ENCODE data around the gene NT5C1A.

Gene NT5C1A

DNA sequence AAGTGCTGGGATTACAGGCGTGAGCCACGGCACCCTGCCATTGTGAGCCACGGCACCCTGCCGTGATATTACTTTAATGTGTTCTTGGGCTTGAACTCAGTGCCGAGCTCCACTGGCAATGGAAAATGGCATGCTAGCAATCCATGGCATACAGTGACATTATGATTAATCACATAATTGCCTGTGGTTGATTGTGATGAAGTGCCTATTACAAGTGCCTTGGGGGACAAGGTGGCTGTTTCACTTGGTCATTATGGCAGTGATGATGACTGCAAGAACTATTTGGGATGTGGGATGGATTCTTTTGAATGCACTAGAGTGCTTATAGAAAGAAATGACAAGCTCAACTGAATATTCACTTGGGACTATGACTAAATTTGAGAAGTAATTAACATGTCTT, 41.6 kb upstream of the NT5C1A start:
- no peak overlapping the region for H3K4me2 ChIP-seq (ENCODE audit: low read length)
- H3K4me1 ChIP-seq = no peaks in the 10 kb centered on the region
- H3K79me2 ChIP-seq = no peaks in the 10 kb centered on the region
- no peak overlapping the region for H2AFZ ChIP-seq
- no peaks in the 10 kb centered on the region for H3K36me3 ChIP-seq (ENCODE audit: control insufficient read depth, insufficient read depth, low read length)
- no peak overlapping the region for H3K4me3 ChIP-seq (ENCODE audit: low read depth, low read length)
- H3K27ac ChIP-seq = no peak overlapping the region
- no peaks in the 10 kb centered on the region for H3K9me3 ChIP-seq (ENCODE audit: control insufficient read depth, low read length)
- H3K27me3 ChIP-seq (ENCODE audit: control insufficient read depth, insufficient read depth, low read length) = no peaks in the 10 kb centered on the region
- TF ChIP-seq, protein P1, sequence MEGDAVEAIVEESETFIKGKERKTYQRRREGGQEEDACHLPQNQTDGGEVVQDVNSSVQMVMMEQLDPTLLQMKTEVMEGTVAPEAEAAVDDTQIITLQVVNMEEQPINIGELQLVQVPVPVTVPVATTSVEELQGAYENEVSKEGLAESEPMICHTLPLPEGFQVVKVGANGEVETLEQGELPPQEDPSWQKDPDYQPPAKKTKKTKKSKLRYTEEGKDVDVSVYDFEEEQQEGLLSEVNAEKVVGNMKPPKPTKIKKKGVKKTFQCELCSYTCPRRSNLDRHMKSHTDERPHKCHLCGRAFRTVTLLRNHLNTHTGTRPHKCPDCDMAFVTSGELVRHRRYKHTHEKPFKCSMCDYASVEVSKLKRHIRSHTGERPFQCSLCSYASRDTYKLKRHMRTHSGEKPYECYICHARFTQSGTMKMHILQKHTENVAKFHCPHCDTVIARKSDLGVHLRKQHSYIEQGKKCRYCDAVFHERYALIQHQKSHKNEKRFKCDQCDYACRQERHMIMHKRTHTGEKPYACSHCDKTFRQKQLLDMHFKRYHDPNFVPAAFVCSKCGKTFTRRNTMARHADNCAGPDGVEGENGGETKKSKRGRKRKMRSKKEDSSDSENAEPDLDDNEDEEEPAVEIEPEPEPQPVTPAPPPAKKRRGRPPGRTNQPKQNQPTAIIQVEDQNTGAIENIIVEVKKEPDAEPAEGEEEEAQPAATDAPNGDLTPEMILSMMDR (IDR thresholded peaks at IDR 0.05) = no peak
- H3K9ac ChIP-seq = no peak overlapping the region

DNA sequence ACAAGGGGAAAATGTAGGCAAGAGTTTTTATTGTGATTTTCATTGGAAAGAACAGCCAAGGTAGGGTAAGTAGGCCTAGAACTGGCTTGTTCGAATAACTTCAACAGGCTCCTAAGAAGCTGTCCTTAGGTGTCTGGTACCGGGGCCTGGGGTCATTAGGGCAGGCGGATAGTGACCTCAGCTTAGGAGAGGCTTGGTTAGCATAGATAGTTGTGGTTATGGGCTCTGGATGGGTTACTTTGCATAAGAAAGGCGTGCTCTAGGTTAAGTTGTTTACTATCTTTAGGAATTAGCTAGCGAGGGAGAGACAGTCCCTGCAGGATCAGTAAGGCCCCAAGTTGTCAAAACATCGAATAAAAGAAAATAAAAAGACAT, 40.0 kb upstream of the NT5C1A start:
- no peaks in the 10 kb centered on the region for H3K79me2 ChIP-seq
- H3K4me2 ChIP-seq (ENCODE audit: low read length) = no peak overlapping the region
- H2AFZ ChIP-seq = no peak overlapping the region
- H3K9ac ChIP-seq = no peak overlapping the region
- TF ChIP-seq, protein P1 (IDR thresholded peaks at IDR 0.05) = no peak
- H3K4me3 ChIP-seq (ENCODE audit: low read depth, low read length) = no peak overlapping the region
- no peaks in the 10 kb centered on the region for H3K27me3 ChIP-seq (ENCODE audit: control insufficient read depth, insufficient read depth, low read length)
- no peaks in the 10 kb centered on the region for H3K9me3 ChIP-seq (ENCODE audit: control insufficient read depth, low read length)
- no peak overlapping the region for H3K27ac ChIP-seq
- no peaks in the 10 kb centered on the region for H3K4me1 ChIP-seq
- H3K36me3 ChIP-seq (ENCODE audit: control insufficient read depth, insufficient read depth, low read length) = no peaks in the 10 kb centered on the region

DNA sequence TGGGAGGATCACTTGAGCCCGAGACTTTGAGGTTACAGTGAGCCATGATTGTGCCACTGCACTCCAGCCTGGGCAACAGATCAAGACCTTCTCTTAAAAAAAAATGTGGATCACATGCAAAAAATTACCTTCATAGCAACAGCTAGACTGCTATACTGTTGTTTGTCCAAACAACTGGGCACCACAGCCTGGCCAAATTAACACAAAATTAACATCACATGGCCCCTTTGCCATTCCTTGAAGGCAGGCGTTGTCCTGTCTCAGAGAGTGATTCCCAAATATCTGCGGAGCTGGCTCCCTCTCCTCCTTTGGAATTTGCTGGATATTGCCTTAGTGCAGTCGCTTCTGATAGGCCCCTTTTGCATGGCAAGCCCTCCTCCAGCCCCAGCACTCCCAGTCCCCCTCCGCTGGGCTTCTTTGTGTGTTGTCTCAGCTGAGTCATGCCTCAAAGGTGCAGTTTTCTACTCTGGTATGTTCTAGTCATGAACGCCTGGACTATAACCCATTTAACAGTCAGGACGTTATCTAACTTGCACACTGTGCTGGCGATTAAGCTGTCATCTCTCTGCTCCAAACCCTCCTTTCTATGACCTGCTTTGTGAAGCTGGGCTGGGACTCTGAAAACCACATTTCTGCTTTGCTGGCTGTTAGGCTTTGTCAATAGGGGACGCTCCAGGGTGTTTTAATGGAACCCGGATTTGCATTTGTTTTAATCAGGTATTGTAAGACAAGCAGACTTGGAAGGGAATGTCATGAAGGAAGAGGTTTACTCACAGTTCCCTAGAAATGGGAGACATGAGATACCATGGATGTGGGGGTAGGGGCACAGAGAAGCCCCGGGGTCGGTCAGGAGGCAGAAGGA, 39.4 kb upstream of the NT5C1A start:
- no peaks in the 10 kb centered on the region for H3K27me3 ChIP-seq (ENCODE audit: control insufficient read depth, insufficient read depth, low read length)

DNA sequence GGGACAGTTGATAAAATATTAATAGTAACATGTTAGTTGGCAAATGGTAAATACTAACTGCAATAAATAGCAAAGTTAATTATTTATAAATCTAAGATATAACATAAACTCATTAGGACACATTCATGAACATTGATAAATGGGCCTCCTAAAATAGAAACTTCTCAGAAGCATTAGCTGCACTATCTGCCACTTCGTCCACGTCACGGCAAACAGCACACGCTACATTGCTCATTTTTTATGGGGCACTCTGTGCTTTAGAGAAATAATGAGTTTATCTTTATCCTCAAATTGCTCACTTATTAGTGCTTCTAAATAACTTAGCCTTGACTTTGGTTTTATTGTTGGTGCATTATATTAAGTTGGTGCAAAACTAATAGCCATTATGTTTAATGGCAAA, 35.6 kb upstream of the NT5C1A start:
- H3K9me3 ChIP-seq (ENCODE audit: control insufficient read depth, low read length) = no peaks in the 10 kb centered on the region
- H3K36me3 ChIP-seq (ENCODE audit: control insufficient read depth, insufficient read depth, low read length) = no peaks in the 10 kb centered on the region
- no peak overlapping the region for H3K4me2 ChIP-seq (ENCODE audit: low read length)
- no peaks in the 10 kb centered on the region for H3K27me3 ChIP-seq (ENCODE audit: control insufficient read depth, insufficient read depth, low read length)
- H3K9ac ChIP-seq = no peak overlapping the region
- no peaks in the 10 kb centered on the region for H3K4me1 ChIP-seq
- H3K4me3 ChIP-seq (ENCODE audit: low read depth, low read length) = no peak overlapping the region
- H3K27ac ChIP-seq = no peak overlapping the region
- H3K79me2 ChIP-seq = no peaks in the 10 kb centered on the region
- H2AFZ ChIP-seq = no peak overlapping the region
- TF ChIP-seq, protein P1 (IDR thresholded peaks at IDR 0.05) = no peak

More for the DNA sequence above, 39.4 kb upstream of the NT5C1A start:
- H2AFZ ChIP-seq = no peak overlapping the region
- no peak overlapping the region for H3K4me2 ChIP-seq (ENCODE audit: low read length)
- H3K9me3 ChIP-seq (ENCODE audit: control insufficient read depth, low read length) = no peaks in the 10 kb centered on the region
- H3K4me1 ChIP-seq = no peaks in the 10 kb centered on the region
- TF ChIP-seq, protein P1 (IDR thresholded peaks at IDR 0.05) = no peak
- no peak overlapping the region for H3K9ac ChIP-seq
- no peak overlapping the region for H3K27ac ChIP-seq
- H3K79me2 ChIP-seq = no peaks in the 10 kb centered on the region
- no peaks in the 10 kb centered on the region for H3K36me3 ChIP-seq (ENCODE audit: control insufficient read depth, insufficient read depth, low read length)
- no peak overlapping the region for H3K4me3 ChIP-seq (ENCODE audit: low read depth, low read length)

DNA sequence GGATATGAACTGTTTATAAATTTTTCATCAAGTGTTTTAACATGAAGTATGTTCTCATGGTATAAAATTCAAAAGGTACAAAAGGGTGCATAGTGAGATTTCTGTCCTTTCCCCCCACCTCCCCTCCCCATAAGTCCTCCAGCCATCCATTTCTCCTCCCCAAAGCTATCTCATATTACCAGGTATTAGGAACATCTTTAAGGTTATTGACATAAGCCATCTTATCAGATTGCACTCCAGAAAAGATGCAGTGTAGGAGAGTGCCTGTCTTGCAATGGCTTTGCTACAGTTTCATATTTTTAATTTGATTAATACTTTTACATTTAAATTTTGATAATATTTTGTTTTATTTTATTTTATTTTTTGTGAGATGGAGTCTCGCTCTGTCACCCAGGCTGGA, 32.9 kb upstream of the NT5C1A start:
- no peaks in the 10 kb centered on the region for H3K36me3 ChIP-seq (ENCODE audit: control insufficient read depth, insufficient read depth, low read length)
- no peak overlapping the region for H3K9ac ChIP-seq
- H3K9me3 ChIP-seq (ENCODE audit: control insufficient read depth, low read length) = no peaks in the 10 kb centered on the region
- H3K27ac ChIP-seq = no peak overlapping the region
- no peak overlapping the region for H3K4me2 ChIP-seq (ENCODE audit: low read length)
- H3K4me1 ChIP-seq = no peaks in the 10 kb centered on the region
- no peak overlapping the region for H2AFZ ChIP-seq
- no peaks in the 10 kb centered on the region for H3K79me2 ChIP-seq
- no peaks in the 10 kb centered on the region for H3K27me3 ChIP-seq (ENCODE audit: control insufficient read depth, insufficient read depth, low read length)
- TF ChIP-seq, protein P1 (IDR thresholded peaks at IDR 0.05) = no peak
- H3K4me3 ChIP-seq (ENCODE audit: low read depth, low read length) = no peak overlapping the region
